ENCODE measurements around the gene TIMM22. TPM values are rescaled to one million over a fixed set of nuclear protein-coding genes. Genes with fewer than 3 reads are reported as not detected.
"Not testable (repeated sequence)": the region's sequence is repeated elsewhere in the genome, so short reads cannot be mapped to it uniquely, and the experiment has no call there.

Gene TIMM22
- total RNA-seq (2014; rRNA removed; shearing (Covaris generic)) = 13.6 and 16.4 TPM in 2 replicates

- DNase-seq (ENCODE audit: low read depth) = peak; percentile 96
Observed at GRCh38 chr17:996554-997344, at the start of gene TIMM22. TIMM22 (plus strand) TSS chr17:997129; CDS start chr17:997143, 14 bp downstream.

- no peak for DNase-seq (ENCODE audit: low read depth)
Observed at GRCh38 chr17:948284-948852, 48.6 kb upstream of the TIMM22 start.

GRCh38 chr17:949623-950303, 47.2 kb upstream of the TIMM22 start:
- DNase-seq (ENCODE audit: low read depth) = no peak

- DNase-seq (ENCODE audit: low read depth) = peak; percentile 83
Observed at GRCh38 chr17:951325-952132, 45.4 kb upstream of the TIMM22 start.

GRCh38 chr17:952592-952991, 44.3 kb upstream of the TIMM22 start:
- DNase-seq (ENCODE audit: low read depth) = not testable (repeated sequence)

- DNase-seq (ENCODE audit: low read depth) = no peak
Observed at GRCh38 chr17:953767-954166, 43.2 kb upstream of the TIMM22 start.

- no peak for DNase-seq (ENCODE audit: low read depth)
Observed at GRCh38 chr17:954431-955164, 42.3 kb upstream of the TIMM22 start.

- DNase-seq (ENCODE audit: low read depth) = peak; percentile 85
Observed at GRCh38 chr17:956905-957304, 40.0 kb upstream of the TIMM22 start.

- no peak for DNase-seq (ENCODE audit: low read depth)
Observed at GRCh38 chr17:957856-958421, 39.0 kb upstream of the TIMM22 start.

- DNase-seq (ENCODE audit: low read depth) = no peak
Observed at GRCh38 chr17:958712-959451, 38.0 kb upstream of the TIMM22 start.

GRCh38 chr17:962166-962565, 34.8 kb upstream of the TIMM22 start:
- no peak for DNase-seq (ENCODE audit: low read depth)

GRCh38 chr17:962670-963069, 34.3 kb upstream of the TIMM22 start:
- no peak for DNase-seq (ENCODE audit: low read depth)

- DNase-seq (ENCODE audit: low read depth) = no peak
Observed at GRCh38 chr17:964876-965275, 32.1 kb upstream of the TIMM22 start.

GRCh38 chr17:965311-965989, 31.5 kb upstream of the TIMM22 start:
- no peak for DNase-seq (ENCODE audit: low read depth)

- DNase-seq (ENCODE audit: low read depth) = no peak
Observed at GRCh38 chr17:967122-967521, 29.8 kb upstream of the TIMM22 start.

- no peak for DNase-seq (ENCODE audit: low read depth)
Observed at GRCh38 chr17:968812-969730, 27.9 kb upstream of the TIMM22 start.

GRCh38 chr17:969811-970355, 27.0 kb upstream of the TIMM22 start:
- DNase-seq (ENCODE audit: low read depth) = no peak

GRCh38 chr17:970364-970763, 26.6 kb upstream of the TIMM22 start:
- no peak for DNase-seq (ENCODE audit: low read depth)
